Thoracic aorta (tissue), 2 donors: Measurements from ENCODE around the gene PARP9. TPM values are rescaled to one million over a fixed set of nuclear protein-coding genes. Genes with fewer than 3 reads are reported as not detected.
"Not testable (repeated sequence)": the region's sequence is repeated elsewhere in the genome, so short reads cannot be mapped to it uniquely, and the experiment has no call there.

ENCODE experiments used
- ATAC-seq: fragments of 150-250 bp; one replicate; pipeline ENCODE4 v1.8.0; 2017; ENCODE audit warnings: low read depth; ENCODE audit not compliant: insufficient number of reproducible peaks, low FRiP score
- DNase-seq: peaks from one replicate; pipeline ENCODE4 v3.0.0-alpha.2; 2020; ENCODE audit warnings: low spot score
- H3K27ac ChIP-seq, 2 donors: fragments of 200-600 bp; sonication (generic); 1 replicate in 1 of 2; 2 replicates in 1 of 2; pipeline ENCODE4 v1.5.1; 2016; ENCODE audit warnings: mild to moderate bottlenecking in 2 of 2, moderate library complexity in 2 of 2
- H3K27me3 ChIP-seq: fragments of 200-600 bp; sonication (generic); replicated peaks from 2 replicates; pipeline ENCODE4 v1.6.0; 2016; ENCODE audit warnings: mild to moderate bottlenecking; ENCODE audit not compliant: insufficient read depth
- H3K36me3 ChIP-seq: fragments of 200-600 bp; sonication (generic); one replicate; pipeline ENCODE4 v1.5.1; 2016
- H3K4me1 ChIP-seq, 2 donors: fragments of 200-600 bp; sonication (generic); 1 replicate in 1 of 2; 2 replicates in 1 of 2; pipeline versions ENCODE4 v1.5.1 to v1.6.0; 2016; ENCODE audit warnings: low read depth in 2 of 2, mild to moderate bottlenecking in 1 of 2; ENCODE audit not compliant: control insufficient read depth in 1 of 2
- H3K4me3 ChIP-seq: fragments of 200-600 bp; sonication (generic); 2 replicates; pipeline ENCODE4 v1.5.1; 2016; ENCODE audit warnings: mild to moderate bottlenecking
- H3K9me3 ChIP-seq: fragments of 200-600 bp; sonication (generic); 2 replicates; pipeline ENCODE4 v1.5.1; 2016
- total RNA-seq, 2 donors: library from RNA; depleted of rRNA; stranded (reverse); fragments of >200 nt; gene quantifications; one replicate each; pipeline versions ENCODE4 v1.1.0 to v1.2.3, GENCODE V29; 2016
- TF ChIP-seq, protein P1 (sequence below): fragments of 200-600 bp; sonication (generic); IDR thresholded peaks from one replicate; pipeline ENCODE4 v1.5.1; 2019; ENCODE audit warnings: antibody characterized with exemption

Gene PARP9
- total RNA-seq, 2 donors from 2014 or later: 31.8 to 38.0 TPM

DNA sequence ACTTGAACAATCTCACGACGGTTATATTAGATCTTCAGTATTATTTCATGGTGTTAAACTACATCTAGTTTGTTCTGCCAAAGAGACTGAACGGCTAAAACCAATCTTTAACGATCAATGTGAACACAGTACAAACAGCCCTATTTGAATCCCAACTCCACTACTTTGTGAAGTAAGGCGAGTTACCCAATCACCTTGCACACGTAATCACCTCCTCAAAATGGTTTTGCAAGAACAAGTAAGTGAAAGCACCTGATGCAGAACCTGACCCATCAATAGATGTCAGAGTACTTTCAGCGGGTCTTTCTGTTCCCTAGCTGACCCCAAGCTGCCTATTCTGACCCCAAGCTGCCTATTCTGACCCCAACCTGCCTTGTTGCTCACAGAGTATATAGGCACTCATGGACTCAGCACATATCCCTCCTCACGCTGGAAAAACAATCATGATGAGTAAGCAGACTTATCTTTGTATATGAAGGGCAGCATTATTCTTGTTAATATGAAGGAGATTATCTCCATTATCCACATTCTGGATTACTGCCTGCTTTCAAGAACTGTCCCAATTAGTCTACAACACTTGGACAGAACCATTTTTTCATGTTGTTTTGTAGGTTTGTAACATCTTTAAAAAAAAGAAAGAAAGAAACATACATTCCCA, 53.1 kb downstream of the PARP9 start:
- no peak overlapping the region for H3K4me3 ChIP-seq
- H3K27me3 ChIP-seq: no peaks in the 10 kb centered on the region
- TF ChIP-seq, protein P1, sequence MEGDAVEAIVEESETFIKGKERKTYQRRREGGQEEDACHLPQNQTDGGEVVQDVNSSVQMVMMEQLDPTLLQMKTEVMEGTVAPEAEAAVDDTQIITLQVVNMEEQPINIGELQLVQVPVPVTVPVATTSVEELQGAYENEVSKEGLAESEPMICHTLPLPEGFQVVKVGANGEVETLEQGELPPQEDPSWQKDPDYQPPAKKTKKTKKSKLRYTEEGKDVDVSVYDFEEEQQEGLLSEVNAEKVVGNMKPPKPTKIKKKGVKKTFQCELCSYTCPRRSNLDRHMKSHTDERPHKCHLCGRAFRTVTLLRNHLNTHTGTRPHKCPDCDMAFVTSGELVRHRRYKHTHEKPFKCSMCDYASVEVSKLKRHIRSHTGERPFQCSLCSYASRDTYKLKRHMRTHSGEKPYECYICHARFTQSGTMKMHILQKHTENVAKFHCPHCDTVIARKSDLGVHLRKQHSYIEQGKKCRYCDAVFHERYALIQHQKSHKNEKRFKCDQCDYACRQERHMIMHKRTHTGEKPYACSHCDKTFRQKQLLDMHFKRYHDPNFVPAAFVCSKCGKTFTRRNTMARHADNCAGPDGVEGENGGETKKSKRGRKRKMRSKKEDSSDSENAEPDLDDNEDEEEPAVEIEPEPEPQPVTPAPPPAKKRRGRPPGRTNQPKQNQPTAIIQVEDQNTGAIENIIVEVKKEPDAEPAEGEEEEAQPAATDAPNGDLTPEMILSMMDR: no peak
- no peak overlapping the region for H3K27ac ChIP-seq
- peaks cover 31 to 38% of the 10 kb centered on the region in 2 donors for H3K4me1 ChIP-seq
- H3K9me3 ChIP-seq: no peaks in the 10 kb centered on the region
- DNase-seq (no peak), ATAC-seq (no peak)
- H3K36me3 ChIP-seq: no peaks in the 10 kb centered on the region

DNA sequence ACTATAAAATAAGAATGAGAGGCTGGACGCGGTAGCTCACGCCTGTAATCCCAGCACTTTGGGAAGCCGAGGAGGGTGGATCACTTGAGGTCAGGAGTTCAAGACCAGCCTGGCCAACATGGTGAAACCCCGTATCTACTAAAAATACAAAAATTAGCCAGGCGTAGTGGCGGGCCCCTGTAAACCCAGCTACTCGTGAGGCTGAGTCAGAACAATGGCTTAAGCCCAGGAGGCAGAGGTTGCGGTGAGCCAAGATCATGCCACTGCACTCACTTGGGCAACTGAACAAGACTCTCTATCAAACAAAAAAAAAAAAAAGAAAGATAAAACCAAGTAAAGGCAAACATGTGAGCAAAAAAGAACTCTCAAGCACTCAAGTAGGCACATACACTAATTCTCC, 55.2 kb downstream of the PARP9 start:
- not testable (repeated sequence) for H3K9me3 ChIP-seq, H3K4me3 ChIP-seq, H3K27me3 ChIP-seq, H3K36me3 ChIP-seq, DNase-seq
- Histone ChIP-seq H3K27ac (peak overlapping the region in 1 of 2 donors; percentile 62), H3K4me1 (peaks cover 31 to 34% of the 10 kb centered on the region in 2 donors)
- ATAC-seq: peak; percentile 53

DNA sequence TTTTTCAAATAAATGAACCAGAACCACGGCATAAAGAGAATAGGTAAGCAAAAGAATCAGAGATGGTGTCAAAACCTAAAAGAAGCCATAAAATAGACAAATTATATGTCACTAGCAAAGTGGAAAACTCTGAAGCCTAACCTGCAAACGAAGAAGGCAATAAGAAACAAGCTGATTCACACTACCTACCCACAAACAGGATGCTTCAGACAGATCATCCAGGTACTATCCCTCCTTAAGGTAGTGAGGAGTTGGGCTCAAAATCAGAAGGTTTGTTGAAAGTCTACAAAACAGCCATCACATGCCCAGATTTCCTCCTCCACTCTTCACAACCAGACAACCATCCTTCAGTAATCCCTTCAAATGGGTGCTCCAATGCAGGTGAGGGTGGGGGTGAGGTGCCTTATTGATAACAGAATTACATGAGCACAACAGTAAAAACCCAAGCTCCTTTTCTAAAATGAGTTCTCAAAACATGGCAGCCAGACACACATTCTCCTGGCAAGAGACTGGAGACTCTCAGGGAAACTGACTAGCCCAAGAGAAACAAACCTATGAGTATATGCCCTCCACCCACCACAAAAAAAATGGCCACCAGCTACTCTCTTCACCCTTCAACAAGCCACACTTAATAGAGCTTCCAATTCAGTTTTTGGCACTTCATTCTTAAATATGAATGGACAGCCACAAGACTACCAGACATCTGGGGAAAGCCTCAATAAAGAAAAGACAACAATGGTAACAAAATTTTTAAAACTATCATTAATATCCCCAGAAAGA, 55.8 kb downstream of the PARP9 start:
- TF ChIP-seq, protein P1: no peak
- no peak for DNase-seq
- Histone ChIP-seq H3K27ac (peak overlapping the region in 1 of 2 donors; percentile 62), H3K36me3 (no peaks in the 10 kb centered on the region), H3K4me1 (peaks cover 28 to 30% of the 10 kb centered on the region in 2 donors), H3K9me3 (no peaks in the 10 kb centered on the region), H3K27me3 (no peaks in the 10 kb centered on the region), H3K4me3 (no peak overlapping the region)
- no peak for ATAC-seq

DNA sequence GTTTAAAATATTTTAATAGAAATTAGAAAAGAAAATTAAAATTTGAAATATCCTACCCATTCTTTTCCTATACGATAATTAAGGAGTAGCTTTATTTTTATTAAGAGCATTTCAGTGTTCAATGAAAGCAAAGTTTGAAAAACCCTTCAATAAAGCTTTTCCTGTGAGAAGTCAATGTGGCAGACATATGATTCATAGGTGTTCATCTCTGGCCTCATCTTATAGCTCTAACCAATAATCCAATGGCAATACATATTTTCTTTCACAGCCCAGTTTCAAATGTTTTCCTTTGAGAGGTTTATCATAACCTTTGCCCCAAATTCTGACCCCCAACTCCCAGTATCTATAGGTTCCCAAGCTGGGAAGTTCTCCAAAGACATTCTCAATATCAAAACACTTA, 57.6 kb downstream of the PARP9 start:
- no peak for ATAC-seq
- no peak for DNase-seq
- TF ChIP-seq, protein P1: no peak
- Histone ChIP-seq H3K27ac (no peak overlapping the region), H3K27me3 (no peaks in the 10 kb centered on the region), H3K9me3 (no peaks in the 10 kb centered on the region), H3K4me1 (peaks cover 22 to 34% of the 10 kb centered on the region in 2 donors), H3K4me3 (no peak overlapping the region), H3K36me3 (no peaks in the 10 kb centered on the region)

DNA sequence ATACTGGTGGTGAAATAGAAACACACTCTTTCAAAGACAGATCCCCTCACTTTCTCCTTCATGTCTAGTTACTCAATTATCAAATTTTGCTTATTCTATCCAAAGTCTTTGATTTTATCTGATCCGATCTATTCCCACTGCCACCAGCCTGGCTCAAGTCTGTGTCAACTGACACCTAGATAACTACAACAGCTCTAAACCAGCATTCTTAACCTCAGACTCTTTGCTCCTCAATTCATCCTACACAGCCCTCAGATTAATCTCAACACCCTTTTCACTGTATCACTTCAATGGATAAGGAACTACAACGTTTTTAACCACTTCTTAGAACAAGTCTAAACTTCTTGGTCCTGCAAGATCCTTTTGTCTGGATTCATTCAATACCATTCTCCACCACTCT, 58.4 kb downstream of the PARP9 start:
- Histone ChIP-seq H3K9me3 (no peaks in the 10 kb centered on the region), H3K36me3 (no peaks in the 10 kb centered on the region), H3K4me3 (no peak overlapping the region), H3K4me1 (peaks cover 18 to 29% of the 10 kb centered on the region in 2 donors), H3K27me3 (no peaks in the 10 kb centered on the region), H3K27ac (no peak overlapping the region)
- TF ChIP-seq, protein P1: no peak
- ATAC-seq (no peak), DNase-seq (no peak)
